T-helper 2 cell treated with Interferon-gamma antibody and Interleukin-4, amounts not matched to agents 5 μg/mL and 100 μg/mL, for 36 hours (primary cell): Measurements from ENCODE around the gene FAM168B.
A peak's percentile ranks its signal among the peaks of the same experiment; 100 is the strongest.
"Not testable (repeated sequence)": the region's sequence is repeated elsewhere in the genome, so short reads cannot be mapped to it uniquely, and the experiment has no call there.

Experiments
- DNase-seq: peaks from one replicate; pipeline ENCODE4 v3.0.0; 2021; ENCODE audit warnings: low spot score
- H3K27ac Mint-ChIP-seq: one replicate; pipeline ENCODE4 v1.8.0; 2021; ENCODE audit warnings: mild to moderate bottlenecking, mixed read lengths
- H3K27me3 Mint-ChIP-seq: one replicate; pipeline ENCODE4 v1.8.0; 2021; ENCODE audit warnings: low read depth, mixed read lengths
- H3K36me3 Mint-ChIP-seq: one replicate; pipeline ENCODE4 v1.8.0; 2021; ENCODE audit warnings: low read depth, mixed read lengths
- H3K4me1 Mint-ChIP-seq: one replicate; pipeline ENCODE4 v1.8.0; 2021; ENCODE audit warnings: low read depth, mixed read lengths
- H3K4me3 Mint-ChIP-seq: one replicate; pipeline ENCODE4 v1.8.0; 2022; ENCODE audit warnings: mild to moderate bottlenecking, moderate library complexity, mixed read lengths
- H3K9me3 Mint-ChIP-seq: one replicate; pipeline ENCODE4 v1.8.0; 2021; ENCODE audit warnings: mixed read lengths

FAM168B gene

DNA sequence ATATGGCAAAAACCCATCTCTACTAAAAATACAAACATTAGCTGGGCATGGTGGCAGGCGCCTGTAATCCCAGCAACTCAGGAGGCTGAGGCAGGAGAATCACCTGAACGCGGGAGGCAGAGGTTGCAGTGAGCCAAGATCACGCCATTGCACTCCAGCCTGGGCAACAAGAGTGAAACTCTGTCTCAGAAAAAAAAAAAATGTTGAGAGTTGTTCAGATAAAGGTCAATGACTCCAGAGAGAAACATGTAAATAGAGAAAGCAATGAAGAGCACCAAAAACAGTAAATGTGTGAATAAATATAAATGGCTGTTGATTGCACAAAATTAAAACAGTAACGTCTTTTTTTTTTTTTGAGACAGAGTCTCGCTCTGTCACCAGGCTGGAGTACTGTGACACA, 13.3 kb downstream of the FAM168B start:
- Mint-ChIP-seq H3K4me1 (peaks cover 10% of the 10 kb centered on the region), H3K36me3 (peaks cover 56% of the 10 kb centered on the region)
- not testable (repeated sequence) for H3K27me3 Mint-ChIP-seq, H3K9me3 Mint-ChIP-seq, H3K4me3 Mint-ChIP-seq, DNase-seq, H3K27ac Mint-ChIP-seq

DNA sequence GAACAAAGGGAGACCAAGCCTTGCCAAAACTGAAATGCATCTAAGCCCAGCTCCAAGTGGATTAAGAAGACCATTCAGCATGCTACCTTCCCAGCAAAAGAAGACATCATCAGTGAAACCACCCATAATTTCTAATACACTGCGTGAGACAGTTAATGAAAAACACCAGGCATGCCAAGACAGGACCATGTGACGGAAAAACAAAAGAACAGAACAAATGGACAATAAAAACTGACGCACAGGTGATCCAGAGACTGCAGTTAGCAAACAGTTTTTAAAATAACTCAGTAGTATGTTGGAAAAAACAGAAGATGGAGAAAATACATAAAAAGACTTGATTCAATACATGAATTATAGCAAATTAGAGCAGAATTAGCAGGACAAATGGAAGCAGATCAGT, 15.3 kb downstream of the FAM168B start:
- H3K36me3 Mint-ChIP-seq, result peaks cover 68% of the 10 kb centered on the region
- no peak overlapping the region for H3K4me3 Mint-ChIP-seq
- H3K9me3 Mint-ChIP-seq, result no peaks in the 10 kb centered on the region
- no peaks in the 10 kb centered on the region for H3K27me3 Mint-ChIP-seq
- H3K4me1 Mint-ChIP-seq, result peaks cover 10% of the 10 kb centered on the region
- no peak for DNase-seq
- H3K27ac Mint-ChIP-seq, result no peak overlapping the region

DNA sequence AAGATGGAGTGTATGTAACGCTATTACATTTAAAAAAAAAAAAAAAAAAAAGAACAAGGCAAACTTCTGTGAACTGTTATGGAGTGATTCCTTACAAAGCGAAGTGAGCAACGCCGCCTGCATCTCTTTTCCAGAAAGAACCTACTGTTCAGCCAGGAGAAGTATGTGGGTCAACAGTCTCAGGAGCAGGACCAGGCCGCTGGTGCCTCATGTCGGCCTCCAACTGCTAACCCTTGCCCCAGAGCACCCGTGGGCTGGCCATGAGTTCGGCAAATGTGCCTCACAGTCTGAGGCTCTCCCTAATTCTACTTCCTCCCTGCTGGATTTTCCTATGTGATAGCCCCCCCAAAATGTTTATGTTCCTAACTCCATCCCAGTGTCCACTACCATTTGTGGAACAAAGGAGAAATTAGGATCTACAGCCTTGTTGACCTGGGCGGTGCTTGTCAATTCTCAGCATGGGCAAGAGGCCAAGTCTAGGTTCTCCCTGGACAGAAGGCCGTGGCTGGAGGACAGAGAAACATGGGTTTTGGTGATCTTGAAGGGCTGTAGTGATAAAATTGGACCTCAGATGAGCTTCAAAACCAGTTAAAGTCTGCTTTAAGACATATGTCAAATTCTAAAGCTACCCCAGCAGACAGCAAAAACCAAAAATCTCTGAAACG, 15.9 kb downstream of the FAM168B start:
- Mint-ChIP-seq H3K27ac (no peak overlapping the region), H3K9me3 (no peaks in the 10 kb centered on the region), H3K36me3 (peaks cover 64% of the 10 kb centered on the region), H3K4me3 (no peak overlapping the region), H3K27me3 (no peaks in the 10 kb centered on the region), H3K4me1 (peaks cover 10% of the 10 kb centered on the region)
- no peak for DNase-seq

DNA sequence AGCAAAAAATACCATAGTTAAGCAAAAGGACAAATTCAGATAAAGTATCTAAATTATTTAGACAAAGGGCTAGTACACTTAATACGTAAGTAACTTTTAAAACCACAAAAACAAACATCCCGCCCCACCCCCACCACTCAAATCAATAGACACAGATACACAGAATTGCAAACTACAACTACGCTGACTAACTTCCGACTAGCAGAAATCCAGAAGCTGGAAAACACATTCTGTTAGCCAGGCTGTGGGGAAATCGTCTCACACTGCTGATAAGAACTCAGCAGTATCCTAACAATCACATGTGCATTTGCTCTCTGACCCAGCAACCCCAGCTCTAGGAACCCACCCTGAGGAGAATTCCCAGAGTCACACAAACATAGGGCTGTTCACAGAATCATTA, 16.6 kb downstream of the FAM168B start:
- Mint-ChIP-seq H3K36me3 (peaks cover 62% of the 10 kb centered on the region), H3K27ac (no peak overlapping the region), H3K9me3 (no peaks in the 10 kb centered on the region), H3K27me3 (no peaks in the 10 kb centered on the region), H3K4me1 (peaks cover 12% of the 10 kb centered on the region), H3K4me3 (no peak overlapping the region)
- DNase-seq, result no peak

DNA sequence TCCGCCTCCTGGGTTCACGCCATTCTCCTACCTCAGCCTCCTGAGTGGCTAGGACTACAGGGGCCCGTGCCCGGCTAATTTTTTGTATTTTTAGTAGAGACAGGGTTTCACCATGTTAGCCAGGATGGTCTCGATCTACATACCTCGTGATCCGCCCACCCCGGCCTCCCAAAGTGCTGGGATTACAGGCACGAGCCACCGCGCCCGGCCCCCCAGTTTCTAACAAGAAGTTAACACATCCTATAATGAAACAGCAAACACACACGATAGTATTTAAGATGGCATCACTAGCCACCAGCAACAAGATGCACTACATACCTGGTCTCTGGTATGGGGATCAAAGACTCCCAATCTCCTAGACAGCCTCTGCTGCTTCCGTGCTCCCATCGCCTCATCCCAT, 17.7 kb downstream of the FAM168B start:
- not testable (repeated sequence) for H3K9me3 Mint-ChIP-seq, H3K27ac Mint-ChIP-seq, DNase-seq, H3K4me3 Mint-ChIP-seq, H3K27me3 Mint-ChIP-seq
- H3K36me3 Mint-ChIP-seq, result peaks cover 59% of the 10 kb centered on the region
- peaks cover 15% of the 10 kb centered on the region for H3K4me1 Mint-ChIP-seq

DNA sequence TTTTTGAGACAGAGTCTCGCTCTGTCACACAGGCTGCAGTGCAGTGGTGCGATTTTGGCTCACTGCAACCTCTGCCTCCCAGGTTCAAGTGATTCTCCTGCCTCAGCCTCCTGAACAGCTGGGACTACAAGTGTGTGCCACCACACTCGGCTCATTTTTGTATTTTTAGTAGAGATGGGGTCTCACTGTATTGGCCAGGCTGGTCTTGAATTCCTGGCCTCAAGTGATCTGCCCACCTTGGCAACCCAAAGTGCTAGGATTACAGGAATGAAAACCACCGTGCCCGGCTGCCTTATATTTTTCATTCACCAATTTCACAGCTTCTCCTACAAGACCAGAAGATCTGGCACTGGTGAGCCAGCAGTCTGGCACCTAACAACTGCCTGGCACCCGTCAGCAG, 25.1 kb downstream of the FAM168B start:
- H3K9me3 Mint-ChIP-seq, H3K4me1 Mint-ChIP-seq, H3K27ac Mint-ChIP-seq, DNase-seq, H3K4me3 Mint-ChIP-seq, H3K27me3 Mint-ChIP-seq: not testable (repeated sequence)
- H3K36me3 Mint-ChIP-seq, result peaks cover 50% of the 10 kb centered on the region

DNA sequence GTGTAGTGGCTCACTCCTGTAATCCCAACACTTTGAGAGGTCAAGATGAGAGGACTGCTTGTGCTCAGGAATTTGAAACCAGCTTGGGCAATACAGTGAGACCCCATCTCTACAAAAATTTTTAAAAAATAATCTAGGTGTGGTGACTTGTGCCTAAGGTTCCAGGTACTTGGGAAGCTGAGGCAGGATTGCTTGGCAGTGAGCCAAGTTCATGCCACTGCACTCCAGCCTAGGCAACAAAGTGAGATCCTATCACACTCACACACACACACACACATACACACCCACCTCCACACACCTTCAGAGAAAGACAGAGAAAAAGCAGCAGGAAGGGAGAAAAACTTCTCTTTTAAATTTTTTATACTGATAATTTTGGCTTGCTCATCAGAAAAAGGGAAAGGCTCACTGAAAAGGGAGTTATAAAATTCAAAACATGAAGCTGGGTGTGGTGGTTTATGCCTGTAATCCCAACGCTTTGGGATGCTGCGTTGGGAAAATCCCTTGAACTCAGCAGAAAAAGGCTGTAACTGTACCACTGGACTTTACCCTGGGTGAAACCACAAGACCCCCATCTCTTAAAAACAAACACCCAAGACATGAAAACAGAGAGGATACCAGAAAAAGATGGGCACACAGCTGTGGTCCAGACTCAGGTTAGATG, 25.7 kb downstream of the FAM168B start:
- H3K9me3 Mint-ChIP-seq, result no peaks in the 10 kb centered on the region
- H3K27ac Mint-ChIP-seq, result peak overlapping the region; percentile 8
- DNase-seq, result no peak
- H3K36me3 Mint-ChIP-seq, result peaks cover 51% of the 10 kb centered on the region
- no peak overlapping the region for H3K4me3 Mint-ChIP-seq
- peaks cover 8% of the 10 kb centered on the region for H3K4me1 Mint-ChIP-seq
- no peaks in the 10 kb centered on the region for H3K27me3 Mint-ChIP-seq

DNA sequence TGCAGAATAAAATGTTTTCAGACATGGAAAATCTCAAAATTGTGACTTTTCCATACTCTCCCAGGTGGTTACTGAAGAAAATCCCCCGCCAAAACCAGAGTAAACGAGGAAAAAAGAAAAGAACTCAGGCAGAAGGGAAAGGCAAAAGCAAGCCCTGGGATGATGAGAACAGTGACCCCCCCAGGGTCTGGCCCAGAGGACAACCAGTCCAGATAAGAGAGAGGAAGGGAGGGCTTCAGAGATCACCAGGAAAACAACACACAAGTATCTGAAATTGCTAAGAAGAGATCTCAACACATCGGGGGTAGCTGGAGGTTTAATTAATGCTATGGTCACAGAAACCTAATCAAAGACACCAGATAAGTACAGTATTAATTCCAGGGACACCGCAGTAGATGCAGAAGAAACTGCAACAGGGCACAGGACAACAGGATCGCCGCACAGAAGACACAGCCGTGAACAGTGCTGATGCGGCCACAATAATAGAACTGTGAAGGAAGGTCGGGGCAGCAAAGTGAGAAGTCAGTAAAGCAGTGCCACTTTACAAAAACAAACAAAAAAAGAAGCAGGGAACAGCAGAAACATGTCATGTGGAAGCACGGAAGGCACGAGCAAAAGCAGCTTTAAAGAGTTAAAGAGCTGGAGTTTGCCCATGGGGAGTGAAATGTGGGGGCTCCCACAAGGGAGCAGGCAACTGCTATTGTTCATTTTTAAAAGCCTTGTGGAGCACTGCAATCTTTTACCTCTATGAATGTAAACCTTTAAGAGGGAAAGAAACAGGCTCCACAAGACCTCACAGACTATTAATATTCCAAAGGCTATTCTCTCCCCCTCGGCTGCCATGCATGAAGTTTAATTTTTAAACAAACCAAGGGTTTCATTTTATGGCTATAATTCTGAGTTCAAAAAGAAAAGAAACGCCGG, 28.4 kb downstream of the FAM168B start:
- Mint-ChIP-seq H3K9me3 (no peaks in the 10 kb centered on the region), H3K27ac (no peak overlapping the region), H3K36me3 (peaks cover 43% of the 10 kb centered on the region), H3K4me3 (no peak overlapping the region), H3K4me1 (peaks cover 3% of the 10 kb centered on the region), H3K27me3 (no peaks in the 10 kb centered on the region)
- no peak for DNase-seq

DNA sequence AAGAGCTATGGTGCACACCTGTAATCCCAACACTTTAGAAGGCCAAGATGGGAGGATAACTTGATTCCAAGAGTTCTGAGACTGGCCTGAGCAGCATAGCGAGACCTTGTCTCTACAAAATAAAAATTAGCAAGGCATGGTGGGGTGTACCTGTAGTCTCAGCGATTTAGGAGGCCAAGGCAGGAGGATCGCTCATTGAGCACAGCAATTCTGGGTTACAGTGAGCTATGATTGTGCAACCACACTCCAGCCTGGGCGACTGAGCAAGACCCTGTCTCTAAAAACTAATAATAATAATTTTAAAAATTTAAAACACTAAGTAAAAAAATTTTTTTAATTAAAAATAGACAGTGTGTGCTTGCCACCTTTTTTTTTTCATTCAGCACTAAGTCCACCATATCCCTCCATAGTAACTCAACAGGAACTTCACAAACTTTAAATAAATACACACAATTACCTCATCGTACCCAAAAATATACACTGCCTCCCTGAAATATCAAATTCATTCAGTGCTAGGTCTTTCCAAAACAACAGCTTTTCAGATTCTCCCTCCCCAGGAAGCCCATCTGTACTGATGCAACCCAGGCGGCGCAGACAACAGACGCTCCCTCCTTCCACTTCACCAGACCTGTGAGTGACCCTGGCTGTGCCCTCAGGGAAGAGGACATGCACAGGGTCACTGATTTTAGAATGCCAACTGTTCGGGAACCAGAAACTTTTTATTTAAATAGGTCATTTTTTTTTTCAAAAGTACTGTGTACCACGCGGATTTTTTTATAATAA, 29.6 kb downstream of the FAM168B start:
- peaks cover 7% of the 10 kb centered on the region for H3K4me1 Mint-ChIP-seq
- no peak for DNase-seq
- H3K4me3 Mint-ChIP-seq, result no peak overlapping the region
- peaks cover 40% of the 10 kb centered on the region for H3K36me3 Mint-ChIP-seq
- no peak overlapping the region for H3K27ac Mint-ChIP-seq
- H3K27me3 Mint-ChIP-seq, result no peaks in the 10 kb centered on the region
- no peaks in the 10 kb centered on the region for H3K9me3 Mint-ChIP-seq

DNA sequence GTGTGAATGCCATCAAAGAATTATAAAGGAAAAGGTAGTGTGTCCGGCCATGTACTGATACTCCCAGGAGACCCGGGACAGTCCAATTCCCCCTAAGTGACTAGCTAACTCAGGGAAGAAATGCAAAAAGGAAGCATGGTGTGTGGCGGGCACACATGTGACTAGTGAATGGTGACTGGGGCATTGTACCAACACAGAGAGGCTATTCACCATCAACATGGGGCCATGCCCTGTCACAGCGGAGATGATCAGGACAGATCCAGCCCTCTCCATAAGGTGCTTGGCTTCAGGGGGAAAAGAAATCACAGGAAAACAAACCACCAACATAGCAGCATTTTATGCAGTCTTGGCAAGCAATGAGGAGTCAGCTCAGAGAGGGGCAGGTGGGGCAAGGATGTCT, 34.3 kb downstream of the FAM168B start:
- H3K36me3 Mint-ChIP-seq, result peaks cover 41% of the 10 kb centered on the region
- H3K27ac Mint-ChIP-seq, result peak overlapping the region; percentile 1
- no peaks in the 10 kb centered on the region for H3K27me3 Mint-ChIP-seq
- peaks cover 6% of the 10 kb centered on the region for H3K4me1 Mint-ChIP-seq
- no peak overlapping the region for H3K4me3 Mint-ChIP-seq
- H3K9me3 Mint-ChIP-seq, result no peaks in the 10 kb centered on the region
- DNase-seq, result no peak

DNA sequence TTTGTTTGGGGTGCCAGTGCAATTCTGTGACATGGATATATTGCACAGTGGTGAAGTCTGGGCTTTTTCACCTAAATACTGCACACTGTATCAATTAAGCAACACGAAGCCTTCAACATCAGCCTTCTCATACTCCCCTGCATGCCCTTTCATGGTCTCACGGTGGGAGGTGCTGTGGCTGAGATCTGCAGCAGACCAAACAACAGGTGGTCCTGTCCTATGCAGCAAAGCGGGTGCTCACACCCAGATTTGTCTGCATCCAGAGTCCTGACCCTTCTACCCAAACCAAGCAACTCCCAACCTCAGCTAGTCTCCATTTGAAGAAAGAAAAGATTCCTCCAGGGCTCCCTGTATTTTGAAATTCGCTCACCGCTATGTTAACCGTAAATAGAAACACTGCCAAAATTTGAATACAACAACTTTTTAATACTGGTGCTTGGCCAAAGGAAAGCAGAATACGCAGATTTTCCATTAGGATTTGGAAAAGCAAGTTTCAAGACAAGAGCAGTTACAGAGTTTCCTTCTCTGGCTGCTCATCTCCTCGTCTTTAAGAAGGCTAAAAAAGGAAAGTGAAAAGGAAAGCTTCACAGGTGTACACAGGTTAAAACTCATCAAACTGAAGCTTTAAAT, 34.9 kb downstream of the FAM168B start:
- H3K27ac Mint-ChIP-seq, result no peak overlapping the region
- H3K4me1 Mint-ChIP-seq, result peaks cover 6% of the 10 kb centered on the region
- peaks cover 42% of the 10 kb centered on the region for H3K36me3 Mint-ChIP-seq
- H3K4me3 Mint-ChIP-seq, result no peak overlapping the region
- no peaks in the 10 kb centered on the region for H3K9me3 Mint-ChIP-seq
- no peaks in the 10 kb centered on the region for H3K27me3 Mint-ChIP-seq
- no peak for DNase-seq

DNA sequence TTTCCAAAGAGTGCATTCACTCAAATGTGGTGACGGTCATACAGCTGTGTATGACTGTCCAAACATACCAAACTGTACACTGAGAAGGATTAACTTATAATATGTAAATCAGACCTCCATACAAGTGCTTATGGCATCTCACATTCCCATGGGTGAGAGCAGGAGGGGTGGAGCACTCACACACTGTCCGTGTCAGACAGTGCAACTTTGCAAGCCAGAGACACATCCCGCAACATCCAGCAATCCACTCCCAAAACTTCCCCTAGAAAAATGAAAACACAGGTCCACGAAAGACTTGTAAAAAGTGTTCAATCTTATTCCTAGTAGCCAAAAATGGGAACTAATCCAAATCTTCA, 36.4 kb downstream of the FAM168B start:
- no peak for DNase-seq
- H3K27ac Mint-ChIP-seq, result no peak overlapping the region
- no peak overlapping the region for H3K4me3 Mint-ChIP-seq
- H3K9me3 Mint-ChIP-seq, result no peaks in the 10 kb centered on the region
- H3K27me3 Mint-ChIP-seq, result no peaks in the 10 kb centered on the region
- H3K4me1 Mint-ChIP-seq, result peaks cover 5% of the 10 kb centered on the region
- peaks cover 47% of the 10 kb centered on the region for H3K36me3 Mint-ChIP-seq

DNA sequence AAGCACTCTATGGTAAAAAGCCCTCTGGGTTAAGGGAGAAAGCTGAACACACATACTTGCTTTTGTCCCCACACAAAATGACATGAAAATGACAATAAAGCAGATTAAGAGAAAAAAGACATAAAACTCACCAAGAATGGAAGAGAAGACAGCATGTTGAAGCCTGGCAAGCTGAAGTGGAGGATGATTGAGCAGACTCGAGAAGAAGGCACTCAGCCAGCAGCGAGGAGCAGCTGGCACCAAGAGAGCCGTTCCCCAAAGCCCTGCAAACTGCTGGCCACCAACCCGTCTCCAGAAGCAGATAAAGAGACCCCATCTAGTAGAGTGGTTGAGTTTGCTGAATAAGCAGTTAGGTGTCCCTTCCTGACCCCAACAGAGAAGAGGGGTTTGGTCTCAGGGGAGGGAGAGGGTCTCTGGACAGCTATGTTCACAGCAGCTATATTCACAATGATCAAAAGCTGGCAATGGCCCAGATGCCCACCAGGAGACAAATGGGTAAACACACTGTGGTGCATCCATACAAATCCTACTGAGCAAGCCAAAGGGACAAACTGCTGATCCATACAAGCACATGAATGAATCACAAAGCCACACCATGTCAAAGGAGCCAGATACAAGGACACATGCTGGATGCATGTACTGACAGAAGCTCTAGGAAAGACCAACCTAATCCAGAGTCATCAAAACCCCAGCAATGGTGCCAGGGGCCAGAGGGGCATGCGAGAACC, 36.9 kb downstream of the FAM168B start:
- no peak overlapping the region for H3K4me3 Mint-ChIP-seq
- DNase-seq, result no peak
- H3K27me3 Mint-ChIP-seq, result no peaks in the 10 kb centered on the region
- peaks cover 4% of the 10 kb centered on the region for H3K4me1 Mint-ChIP-seq
- peaks cover 51% of the 10 kb centered on the region for H3K36me3 Mint-ChIP-seq
- no peaks in the 10 kb centered on the region for H3K9me3 Mint-ChIP-seq
- no peak overlapping the region for H3K27ac Mint-ChIP-seq
